Breast epithelium (tissue), 3 donors: Measurements from ENCODE around the gene PATL1.

Experiments
- POLR2A ChIP-seq: fragments of 450-650 bp; IDR thresholded peaks from one replicate; pipeline ENCODE4 v1.6.1; 2016; ENCODE audit warnings: antibody characterized with exemption, mild to moderate bottlenecking, moderate library complexity
- TF ChIP-seq, protein P1 (sequence below), 3 donors: fragments of 450-650 bp; IDR thresholded peaks; one replicate each; pipeline ENCODE4 v1.5.1; 2016 to 2017; ENCODE audit warnings: antibody characterized with exemption in 3 of 3, mild to moderate bottlenecking in 3 of 3, moderate library complexity in 3 of 3

DNA sequence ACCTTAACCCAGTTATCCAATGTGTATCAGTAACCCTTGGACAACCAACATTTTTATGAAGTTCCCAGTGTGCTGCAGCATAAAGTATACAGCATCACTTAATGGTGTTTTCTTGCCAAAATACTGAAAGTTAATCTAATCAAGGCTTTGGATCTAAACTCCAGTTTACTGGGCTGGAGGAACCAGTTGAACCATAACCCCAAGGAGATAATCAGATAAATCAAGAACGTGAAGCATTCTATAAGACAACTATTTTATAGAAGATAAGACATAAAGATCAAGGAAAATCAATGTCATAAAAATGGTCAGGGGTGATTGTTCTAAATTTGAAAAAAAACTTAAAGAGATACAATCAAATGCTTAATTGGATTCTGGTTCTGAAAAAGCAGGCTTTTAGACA lies 51.0 kb downstream of the PATL1 start:
- TF ChIP-seq, protein P1, sequence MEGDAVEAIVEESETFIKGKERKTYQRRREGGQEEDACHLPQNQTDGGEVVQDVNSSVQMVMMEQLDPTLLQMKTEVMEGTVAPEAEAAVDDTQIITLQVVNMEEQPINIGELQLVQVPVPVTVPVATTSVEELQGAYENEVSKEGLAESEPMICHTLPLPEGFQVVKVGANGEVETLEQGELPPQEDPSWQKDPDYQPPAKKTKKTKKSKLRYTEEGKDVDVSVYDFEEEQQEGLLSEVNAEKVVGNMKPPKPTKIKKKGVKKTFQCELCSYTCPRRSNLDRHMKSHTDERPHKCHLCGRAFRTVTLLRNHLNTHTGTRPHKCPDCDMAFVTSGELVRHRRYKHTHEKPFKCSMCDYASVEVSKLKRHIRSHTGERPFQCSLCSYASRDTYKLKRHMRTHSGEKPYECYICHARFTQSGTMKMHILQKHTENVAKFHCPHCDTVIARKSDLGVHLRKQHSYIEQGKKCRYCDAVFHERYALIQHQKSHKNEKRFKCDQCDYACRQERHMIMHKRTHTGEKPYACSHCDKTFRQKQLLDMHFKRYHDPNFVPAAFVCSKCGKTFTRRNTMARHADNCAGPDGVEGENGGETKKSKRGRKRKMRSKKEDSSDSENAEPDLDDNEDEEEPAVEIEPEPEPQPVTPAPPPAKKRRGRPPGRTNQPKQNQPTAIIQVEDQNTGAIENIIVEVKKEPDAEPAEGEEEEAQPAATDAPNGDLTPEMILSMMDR (IDR thresholded peaks at IDR 0.05) = no peak
- no peak for TF ChIP-seq POLR2A
